HEK293T (cell line): Measurements from ENCODE around the gene ACSL6.

Experiments
- CTCF ChIA-PET: fragments of 350-600 bp; formaldehyde crosslinking; extraction: SDS; loops from one replicate; lab custom pipeline; 2021; ENCODE audit warnings: antibody characterized with exemption, inconsistent platforms; lab: Yijun Ruan, JAX
- POLR2A ChIA-PET: fragments of 350-600 bp; formaldehyde crosslinking; extraction: SDS; loops from one replicate; lab custom pipeline; 2020; ENCODE audit warnings: antibody characterized with exemption, inconsistent platforms; lab: Yijun Ruan, JAX
- DNase-seq: peaks from one replicate; pipeline ENCODE4 v3.0.0; 2012; ENCODE audit warnings: mixed read lengths; ENCODE audit errors: extremely low spot score
- ARNT ChIP-seq: fragments of 450-650 bp; IDR thresholded peaks from 2 replicates; pipeline ENCODE4 v1.6.1; 2017; ENCODE audit warnings: mild to moderate bottlenecking
- BHLHE40 ChIP-seq: fragments of 450-650 bp; IDR thresholded peaks from 2 replicates; pipeline ENCODE4 v1.6.1; 2016; ENCODE audit warnings: mild to moderate bottlenecking, moderate library complexity, borderline replicate concordance
- CTBP1 ChIP-seq: fragments of 450-650 bp; IDR thresholded peaks from 2 replicates; pipeline ENCODE4 v1.6.1; 2016; ENCODE audit warnings: borderline replicate concordance
- ELF4 ChIP-seq: fragments of 450-650 bp; IDR thresholded peaks from 2 replicates; pipeline ENCODE4 v1.6.1; 2017; ENCODE audit warnings: antibody characterized with exemption
- FOXA1 ChIP-seq: fragments of 450-650 bp; IDR thresholded peaks from 2 replicates; pipeline ENCODE4 v1.6.1; 2016; ENCODE audit warnings: mild to moderate bottlenecking
- FOXK2 ChIP-seq: fragments of 450-650 bp; IDR thresholded peaks from 2 replicates; pipeline ENCODE4 v1.6.1; 2016; ENCODE audit warnings: mild to moderate bottlenecking
- FOXM1 ChIP-seq: fragments of 450-650 bp; IDR thresholded peaks from 2 replicates; pipeline ENCODE4 v1.6.1; 2017; ENCODE audit warnings: mild to moderate bottlenecking, borderline replicate concordance
- HDGF ChIP-seq: fragments of 450-650 bp; IDR thresholded peaks from 2 replicates; pipeline ENCODE4 v1.6.1; 2017; ENCODE audit warnings: antibody characterized with exemption, borderline replicate concordance
- L3MBTL2 ChIP-seq: fragments of 450-650 bp; conservative IDR thresholded peaks from 2 replicates; pipeline ENCODE4 v1.6.1; 2016; ENCODE audit warnings: mild to moderate bottlenecking
- LEF1 ChIP-seq: fragments of 450-650 bp; IDR thresholded peaks from 2 replicates; pipeline ENCODE4 v1.6.1; 2017; ENCODE audit warnings: mild to moderate bottlenecking, borderline replicate concordance
- NFRKB ChIP-seq: fragments of 450-650 bp; IDR thresholded peaks from 2 replicates; pipeline ENCODE4 v1.6.1; 2016; ENCODE audit warnings: mild to moderate bottlenecking, moderate library complexity
- SP1 ChIP-seq: fragments of 450-650 bp; IDR thresholded peaks from 2 replicates; pipeline ENCODE4 v1.6.1; 2017
- SUZ12 ChIP-seq: fragments of 450-650 bp; IDR thresholded peaks from 2 replicates; pipeline ENCODE4 v1.6.1; 2016; ENCODE audit warnings: mild to moderate bottlenecking
- TARDBP ChIP-seq: fragments of 450-650 bp; IDR thresholded peaks from 2 replicates; pipeline ENCODE4 v1.6.1; 2016
- ZNF384 ChIP-seq: fragments of 450-650 bp; IDR thresholded peaks from 2 replicates; pipeline ENCODE4 v1.6.1; 2016
- TF ChIP-seq, protein P1 (sequence below): fragments of 450-650 bp; IDR thresholded peaks from 2 replicates; pipeline ENCODE4 v1.6.1; 2016

Gene ACSL6

DNA sequence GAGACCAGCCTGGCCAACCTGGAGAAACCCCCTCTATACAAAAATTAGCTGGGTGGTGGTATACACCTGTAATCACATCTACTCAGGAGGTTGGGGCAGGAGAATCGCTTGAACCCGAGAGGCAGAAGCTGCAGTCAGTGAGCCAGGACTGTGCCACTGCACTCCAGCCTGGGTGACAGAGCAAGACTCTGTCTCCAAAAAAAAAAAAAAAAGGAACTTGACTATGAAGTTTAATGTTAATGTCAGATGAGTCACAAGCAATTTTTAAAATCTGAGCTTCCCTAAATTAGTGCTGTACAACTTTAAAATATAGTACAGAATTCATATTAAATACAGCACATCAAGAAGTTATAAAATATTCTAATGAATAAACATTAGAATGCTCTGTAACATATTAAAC lies 67.5 kb downstream of the ACSL6 start:
- POLR2A ChIA-PET: no interaction called here
- TF ChIP-seq CTBP1 (no peak), LEF1 (no peak), HDGF (no peak), ARNT (no peak), L3MBTL2 (no peak), SUZ12 (no peak), FOXK2 (no peak), SP1 (no peak), NFRKB (no peak), ZNF384 (no peak), BHLHE40 (no peak)
- TF ChIP-seq, protein P1, sequence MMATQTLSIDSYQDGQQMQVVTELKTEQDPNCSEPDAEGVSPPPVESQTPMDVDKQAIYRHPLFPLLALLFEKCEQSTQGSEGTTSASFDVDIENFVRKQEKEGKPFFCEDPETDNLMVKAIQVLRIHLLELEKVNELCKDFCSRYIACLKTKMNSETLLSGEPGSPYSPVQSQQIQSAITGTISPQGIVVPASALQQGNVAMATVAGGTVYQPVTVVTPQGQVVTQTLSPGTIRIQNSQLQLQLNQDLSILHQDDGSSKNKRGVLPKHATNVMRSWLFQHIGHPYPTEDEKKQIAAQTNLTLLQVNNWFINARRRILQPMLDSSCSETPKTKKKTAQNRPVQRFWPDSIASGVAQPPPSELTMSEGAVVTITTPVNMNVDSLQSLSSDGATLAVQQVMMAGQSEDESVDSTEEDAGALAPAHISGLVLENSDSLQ: no peak
- CTCF ChIA-PET: no interaction called here
- no peak for DNase-seq

DNA sequence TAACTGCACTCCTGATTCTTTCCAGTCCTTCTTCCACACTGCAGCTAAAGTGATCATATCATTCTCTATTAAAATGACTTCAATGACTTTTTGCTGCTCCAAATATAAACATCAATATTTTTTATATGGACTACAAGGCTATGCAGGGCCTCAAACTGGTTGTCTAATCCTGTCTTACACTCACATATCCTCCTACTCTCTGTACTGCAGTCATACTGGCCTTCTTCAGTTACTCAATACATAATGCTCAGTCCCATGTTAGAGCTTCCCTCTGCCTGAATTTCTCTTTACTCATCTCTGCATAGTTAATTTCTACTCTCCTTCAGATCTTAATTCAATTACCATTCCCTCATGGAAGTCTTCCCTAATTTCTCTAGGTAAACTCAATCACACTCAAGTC lies 69.4 kb downstream of the ACSL6 start:
- no peak for TF ChIP-seq CTBP1
- TF ChIP-seq NFRKB: no peak
- TF ChIP-seq ELF4: no peak
- no peak for TF ChIP-seq FOXK2
- no peak for TF ChIP-seq HDGF
- no peak for TF ChIP-seq FOXA1
- no peak for TF ChIP-seq SP1
- no peak for TF ChIP-seq FOXM1
- TF ChIP-seq ZNF384: no peak
- no peak for TF ChIP-seq LEF1
- no peak for TF ChIP-seq SUZ12
- TF ChIP-seq, protein P1: no peak
- TF ChIP-seq TARDBP: no peak
- no peak for TF ChIP-seq BHLHE40
- no peak for TF ChIP-seq ARNT
- ChIA-PET CTCF (no interaction called here), POLR2A (interaction anchor here (0.7 kb wide), 1 partner anchor 9 kb away, joined by 3 read pairs; no protein-coding TSS in a partner anchor)
- no peak for DNase-seq

DNA sequence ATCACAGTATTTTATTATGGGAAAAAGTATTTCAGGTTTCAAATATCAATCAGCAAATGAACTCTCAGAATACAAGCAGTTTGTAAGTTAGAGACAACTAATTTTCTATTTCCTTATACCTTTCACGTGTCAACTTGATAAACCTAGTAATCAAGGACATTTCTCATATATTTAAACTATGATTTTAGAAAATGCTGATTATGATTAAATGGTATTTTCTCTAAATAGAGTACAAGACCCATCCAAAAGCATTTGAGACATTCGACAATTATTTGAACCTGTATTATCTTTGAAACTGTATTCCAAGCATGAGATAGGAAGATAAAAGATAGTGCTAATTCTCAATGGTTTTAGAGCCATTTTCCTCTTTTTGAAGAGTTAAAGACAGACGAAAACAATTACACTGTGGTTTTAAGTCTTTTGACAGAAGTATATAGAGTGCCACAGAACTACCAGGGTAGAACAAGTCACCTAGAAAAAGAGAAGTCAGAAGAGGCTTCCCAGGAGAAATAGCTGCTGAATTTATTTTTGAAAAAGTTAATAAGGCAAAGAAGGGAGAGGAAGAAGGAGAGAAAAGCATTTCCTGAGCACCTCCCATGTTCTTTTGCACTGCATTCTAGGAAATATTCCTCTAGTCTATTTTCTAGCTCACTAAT lies 71.6 kb downstream of the ACSL6 start:
- TF ChIP-seq TARDBP: no peak
- no peak for TF ChIP-seq BHLHE40
- TF ChIP-seq ZNF384: no peak
- TF ChIP-seq FOXM1: no peak
- no peak for TF ChIP-seq ELF4
- no peak for TF ChIP-seq HDGF
- TF ChIP-seq FOXA1: no peak
- no peak for TF ChIP-seq CTBP1
- no peak for TF ChIP-seq ARNT
- no peak for TF ChIP-seq L3MBTL2
- no peak for TF ChIP-seq NFRKB
- no peak for TF ChIP-seq SUZ12
- TF ChIP-seq, protein P1: no peak
- TF ChIP-seq FOXK2: no peak
- TF ChIP-seq LEF1: no peak
- no peak for TF ChIP-seq SP1
- CTCF ChIA-PET: no interaction called here
- DNase-seq: no peak
- POLR2A ChIA-PET: no interaction called here

DNA sequence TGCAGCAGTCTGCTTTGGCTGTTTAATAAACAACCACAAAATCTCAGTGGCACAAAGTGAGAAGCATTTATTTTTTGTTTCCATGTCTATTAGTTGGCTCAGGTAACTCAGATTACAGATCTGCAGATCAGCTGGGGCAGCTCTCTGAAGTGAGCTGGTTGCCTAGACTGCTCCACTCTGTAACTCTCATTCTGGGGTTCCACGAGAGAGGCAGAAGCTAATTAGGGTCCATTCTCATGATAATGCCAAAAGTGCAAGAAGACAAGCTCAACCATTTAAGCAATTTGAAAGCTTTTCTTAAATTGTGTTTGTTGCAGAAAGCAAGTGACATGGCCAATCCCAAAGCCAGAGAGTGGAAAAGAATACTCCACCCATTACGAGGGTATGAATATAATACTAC lies 79.2 kb downstream of the ACSL6 start:
- TF ChIP-seq NFRKB: no peak
- TF ChIP-seq HDGF: no peak
- TF ChIP-seq FOXK2: no peak
- DNase-seq: no peak
- POLR2A ChIA-PET: no interaction called here
- CTCF ChIA-PET: no interaction called here

DNA sequence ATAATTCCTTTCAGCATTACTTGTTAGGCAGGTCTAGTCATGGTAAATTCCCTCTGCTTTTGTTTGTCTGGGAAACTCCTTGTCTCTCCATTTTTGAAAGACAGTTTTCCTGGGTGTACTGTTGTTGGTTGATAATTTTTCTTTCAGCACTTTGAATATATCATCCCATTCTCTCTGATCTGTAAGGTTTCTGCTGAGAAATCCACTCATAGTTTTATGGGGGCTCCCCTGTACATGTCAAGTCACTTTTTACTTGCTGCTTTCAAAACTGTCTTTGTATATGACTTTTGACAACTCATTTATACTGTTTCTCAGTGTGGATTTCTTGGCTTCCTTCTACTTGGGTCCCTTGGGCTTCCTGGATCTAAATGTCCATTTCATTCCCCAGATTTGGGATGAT lies 82.5 kb downstream of the ACSL6 start:
- CTCF ChIA-PET: no interaction called here
- POLR2A ChIA-PET: no interaction called here

More for the DNA sequence above, 82.5 kb downstream of the ACSL6 start:
- no peak for TF ChIP-seq ZNF384
- TF ChIP-seq SUZ12: no peak
- TF ChIP-seq L3MBTL2: no peak
- TF ChIP-seq FOXA1: no peak
- no peak for TF ChIP-seq LEF1
- TF ChIP-seq HDGF: no peak
- TF ChIP-seq BHLHE40: no peak
- no peak for TF ChIP-seq ARNT
- no peak for TF ChIP-seq ELF4
- TF ChIP-seq, protein P1: no peak
- DNase-seq: no peak
